Putamen (tissue), 1 donor: ENCODE measurements around the gene SH2D7.

Source experiments
- DNase-seq: peaks from one replicate; pipeline ENCODE4 v3.0.0-alpha.2; 2016; ENCODE audit warnings: low spot score

Gene SH2D7

DNA sequence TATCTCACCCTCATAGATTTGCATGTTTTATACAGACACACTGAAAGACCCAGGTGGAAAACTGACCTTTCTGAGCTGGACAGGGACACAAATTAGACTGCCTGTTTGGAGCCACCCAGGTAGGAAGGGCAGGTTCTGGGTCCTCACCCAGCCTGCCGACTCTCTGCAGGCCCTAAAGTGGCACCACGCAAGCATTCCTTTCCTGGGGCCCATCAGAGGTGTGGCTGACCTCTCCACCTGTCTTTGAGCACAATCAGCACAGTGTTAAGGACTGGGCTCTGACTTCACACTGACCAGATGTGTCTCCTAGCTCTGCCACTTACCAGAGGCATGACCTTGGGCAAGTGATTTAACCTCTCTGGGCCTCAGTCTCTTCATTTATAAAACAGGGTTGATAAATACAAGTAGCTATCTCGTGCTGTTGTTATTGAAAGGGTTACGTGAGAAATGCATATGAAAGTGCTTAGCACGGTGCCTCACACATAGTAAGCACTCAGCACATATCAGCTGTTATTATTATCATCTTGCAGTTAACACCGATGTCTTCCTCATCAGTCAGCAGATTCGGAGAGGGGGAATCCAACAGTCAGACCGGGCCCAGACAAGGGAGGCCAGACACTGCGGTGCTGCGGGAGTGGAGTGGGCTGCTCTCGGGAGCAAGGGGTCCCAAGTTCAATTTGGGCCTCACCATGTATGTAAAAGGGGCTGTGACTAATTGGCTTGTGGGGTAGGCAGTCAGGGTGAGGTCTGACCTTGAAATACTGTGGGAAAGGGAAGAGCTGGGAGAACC lies 12.9 kb upstream of the SH2D7 start:
- DNase-seq, result no peak

GRCh38 chr15:78080088-78080460 lies 12.3 kb upstream of the SH2D7 start:
- DNase-seq, result no peak

GRCh38 chr15:78082106-78082742 lies 10.1 kb upstream of the SH2D7 start:
- DNase-seq, result no peak

- DNase-seq, result no peak
Observed at GRCh38 chr15:78082743-78083110, 9.6 kb upstream of the SH2D7 start.

DNA sequence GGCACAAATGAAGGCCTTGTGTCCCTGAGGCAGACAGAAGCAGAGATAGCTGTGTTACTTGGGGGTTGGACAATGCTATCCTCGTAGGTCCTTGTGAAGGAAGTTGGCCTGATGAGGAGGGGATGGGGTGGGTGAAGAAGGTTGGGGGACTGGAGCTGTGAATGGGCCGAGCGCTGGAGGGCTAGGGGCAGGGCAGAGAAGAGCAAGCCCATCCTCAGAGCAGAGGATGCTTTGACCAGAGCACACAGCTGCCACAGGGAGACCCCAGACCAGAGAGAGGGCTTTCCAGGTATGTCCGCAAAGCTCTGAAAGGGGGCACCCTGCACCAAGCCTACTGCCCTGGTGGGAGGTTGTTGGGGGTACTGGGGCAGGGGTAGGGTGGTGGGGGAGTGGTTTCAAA lies 9.2 kb upstream of the SH2D7 start:
- no peak for DNase-seq

GRCh38 chr15:78083687-78084448 lies 8.5 kb upstream of the SH2D7 start:
- DNase-seq, result no peak

GRCh38 chr15:78084449-78084750 lies 8.0 kb upstream of the SH2D7 start:
- DNase-seq, result no peak

DNA sequence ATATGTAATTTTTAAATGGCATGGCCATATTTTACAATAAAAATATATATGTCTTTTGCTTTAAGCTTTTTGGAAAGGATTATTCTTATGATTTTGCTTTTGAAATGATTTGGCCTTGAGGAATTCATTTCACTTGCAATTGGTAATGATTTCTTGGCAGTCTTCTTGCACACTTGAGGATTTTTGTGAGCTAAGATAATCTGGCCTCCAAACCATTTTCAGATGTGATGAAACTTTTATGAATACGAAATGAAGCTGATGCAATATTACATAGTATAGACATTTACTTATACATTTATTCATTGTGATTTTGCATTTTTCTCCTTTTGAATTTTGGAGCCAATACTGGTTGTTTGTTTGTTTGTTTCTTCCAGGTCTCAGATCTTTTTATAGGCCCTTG lies 6.4 kb upstream of the SH2D7 start:
- no peak for DNase-seq

GRCh38 chr15:78087951-78088772 lies 4.2 kb upstream of the SH2D7 start:
- no peak for DNase-seq

DNA sequence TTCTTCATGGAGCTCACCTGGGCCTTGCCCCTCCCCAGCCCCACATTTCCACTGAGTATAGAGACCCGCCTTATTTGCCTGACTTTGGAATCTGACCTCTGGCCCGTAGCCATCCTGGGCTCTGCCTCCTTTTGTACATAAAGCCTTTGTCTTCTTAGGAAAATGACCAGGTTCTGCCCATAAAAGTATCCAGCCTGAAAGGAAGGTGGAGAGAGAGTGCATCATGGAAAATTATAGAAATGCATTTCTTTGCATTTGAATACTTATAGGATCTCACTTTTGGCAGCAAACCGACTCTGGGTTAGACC lies 3.6 kb upstream of the SH2D7 start:
- no peak for DNase-seq

GRCh38 chr15:78090422-78091063 lies 1.8 kb upstream of the SH2D7 start:
- DNase-seq, result no peak

- DNase-seq, result no peak
Observed at GRCh38 chr15:78093242-78094020, 1.1 kb downstream of the SH2D7 start.

DNA sequence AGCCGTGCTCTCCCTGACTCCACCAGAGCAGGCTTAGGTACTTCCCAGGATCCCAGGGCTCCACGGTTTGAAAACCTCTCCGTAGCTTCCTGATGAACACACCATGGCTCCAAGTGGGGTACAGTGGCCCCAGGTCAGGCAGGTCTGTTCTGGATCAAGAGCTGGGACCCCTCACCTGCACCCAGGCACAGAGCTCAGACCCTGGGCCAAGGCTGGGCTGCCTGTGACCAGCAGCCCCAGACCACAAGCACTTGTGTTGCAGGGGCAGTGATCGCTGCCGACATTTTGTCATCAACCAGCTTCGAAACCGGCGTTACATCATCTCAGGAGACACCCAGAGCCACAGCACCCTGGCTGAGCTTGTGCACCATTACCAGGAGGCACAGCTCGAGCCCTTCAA lies 5.3 kb downstream of the SH2D7 start:
- DNase-seq, result no peak

DNA sequence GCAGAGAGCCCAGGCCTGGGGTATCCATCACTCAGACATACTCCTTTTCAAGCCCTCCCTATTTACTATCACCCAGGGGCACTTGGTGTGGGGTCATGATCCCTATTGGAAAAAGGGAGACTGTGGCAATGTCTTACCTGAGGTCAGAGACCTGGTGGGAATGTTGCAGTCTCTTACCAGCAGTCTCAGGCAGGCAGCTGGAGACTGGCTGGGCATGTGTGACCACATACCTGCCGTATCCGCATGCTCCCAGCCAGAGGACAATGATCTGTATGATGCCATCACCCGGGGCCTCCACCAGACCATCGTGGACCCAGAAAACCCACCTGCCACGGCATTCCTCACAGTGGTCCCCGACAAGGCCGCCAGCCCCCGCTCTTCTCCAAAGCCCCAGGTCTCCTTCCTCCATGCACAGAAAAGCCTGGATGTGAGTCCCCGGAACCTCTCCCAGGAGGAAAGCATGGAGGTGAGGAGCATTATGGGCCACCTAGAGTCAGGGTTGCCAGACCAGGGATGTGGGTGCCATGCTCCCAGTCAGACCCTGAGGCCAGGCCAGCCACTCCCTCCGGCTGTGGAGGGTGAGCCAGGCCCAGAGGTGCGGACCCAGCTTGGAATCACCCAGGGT lies 5.9 kb downstream of the SH2D7 start:
- DNase-seq, result no peak

DNA sequence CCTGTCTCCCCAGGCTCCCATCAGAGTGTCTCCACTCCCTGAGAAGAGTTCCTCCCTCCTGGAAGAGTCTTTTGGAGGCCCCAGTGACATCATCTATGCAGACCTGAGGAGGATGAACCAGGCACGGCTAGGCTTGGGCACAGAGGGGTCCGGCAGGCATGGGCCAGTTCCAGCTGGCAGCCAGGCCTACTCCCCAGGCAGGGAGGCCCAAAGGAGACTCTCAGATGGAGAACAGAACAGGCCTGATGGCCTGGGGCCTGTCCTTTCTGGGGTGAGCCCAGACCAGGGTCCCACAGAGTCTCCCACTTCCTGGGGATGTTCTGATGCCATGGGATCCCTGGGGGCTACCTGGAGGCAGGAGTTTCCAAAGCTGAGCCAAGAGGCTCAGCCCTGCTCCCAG lies 8.5 kb downstream of the SH2D7 start:
- DNase-seq, result no peak

DNA sequence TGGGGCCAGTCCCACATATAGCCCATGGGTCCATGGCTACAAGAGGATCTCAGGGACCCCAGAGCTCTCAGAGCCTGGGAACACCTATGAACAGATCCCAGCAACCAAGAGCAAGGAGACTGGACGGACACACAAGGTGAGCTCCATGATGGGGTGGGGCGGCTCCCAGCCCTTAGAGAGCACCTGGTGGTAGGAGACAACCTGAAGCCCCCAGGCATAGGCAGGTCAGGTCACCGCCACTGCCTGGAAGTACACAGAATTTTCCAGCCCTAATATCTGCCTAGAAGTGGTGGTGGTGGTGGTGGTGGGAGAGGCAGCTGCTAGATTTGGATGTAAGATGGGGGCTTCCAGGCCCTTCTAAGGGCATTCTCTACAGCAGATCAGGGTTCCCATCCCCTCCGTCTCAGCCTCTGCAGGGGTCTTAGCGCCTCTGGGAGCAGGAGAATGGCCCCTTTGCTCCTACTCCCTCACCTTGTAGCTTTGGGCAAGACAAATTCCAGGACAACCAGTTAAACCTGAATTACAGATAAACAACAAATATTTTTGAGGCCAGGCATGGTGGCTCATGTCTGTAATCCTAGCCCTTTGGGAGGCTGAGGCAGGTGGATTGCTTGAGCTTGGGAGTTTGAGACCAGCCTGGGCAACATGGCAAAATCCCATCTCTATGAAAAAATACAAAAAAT lies 9.2 kb downstream of the SH2D7 start:
- no peak for DNase-seq

- DNase-seq, result no peak
Observed at GRCh38 chr15:78102211-78102610, 9.8 kb downstream of the SH2D7 start.

GRCh38 chr15:78102741-78103140 lies 10.4 kb downstream of the SH2D7 start:
- no peak for DNase-seq

GRCh38 chr15:78103406-78104118 lies 11.2 kb downstream of the SH2D7 start:
- no peak for DNase-seq

GRCh38 chr15:78104119-78104479 lies 11.7 kb downstream of the SH2D7 start:
- no peak for DNase-seq
